H1 (cell line): ENCODE results near the gene PI4KA. TPM values are rescaled to one million over a fixed set of nuclear protein-coding genes. Genes with fewer than 3 reads are reported as not detected.

ENCODE experiments used
- CTCF ChIA-PET: fragments of 300-600 bp; sonication (Branson Sonifier 250); formaldehyde crosslinking; loops from one replicate; lab custom pipeline; 2021; ENCODE audit not compliant: partially characterized antibody; lab: Charles Lee
- POLR2A ChIA-PET: fragments of 300-600 bp; sonication (Branson Sonifier 250); formaldehyde crosslinking; loops from one replicate; lab custom pipeline; 2021; ENCODE audit warnings: inconsistent platforms; ENCODE audit not compliant: partially characterized antibody; lab: Charles Lee
- DNase-seq, 2 experiments: peaks; one replicate each; pipeline versions ENCODE4 v3.0.0 to v3.0.0-alpha.2; 2010 to 2022; ENCODE audit warnings: low spot score in 2 of 2, low read depth in 1 of 2, mixed read lengths in 1 of 2
- FAIRE-seq: peaks from 2 replicates; lab custom pipeline; 2011; peaks lifted over from hg19 to GRCh38; lab: Jason Lieb, UNC
- H2AFZ ChIP-seq: 2 replicates; pipeline ENCODE4 v1.8.1; 2012; ENCODE audit warnings: low read length, inconsistent platforms
- H2AK5ac ChIP-seq: 2 replicates; pipeline ENCODE4 v1.6.1; 2013; ENCODE audit warnings: low read depth, low read length
- H2BK120ac ChIP-seq: replicated peaks from 2 replicates; pipeline ENCODE3; 2013; ENCODE audit warnings: low read depth, low read length, inconsistent platforms
- H2BK12ac ChIP-seq: 2 replicates; pipeline ENCODE4 v1.6.1; 2013; ENCODE audit warnings: low read depth, low read length
- H2BK15ac ChIP-seq: 2 replicates; pipeline ENCODE4 v1.6.1; 2013; ENCODE audit warnings: low read length
- H2BK20ac ChIP-seq: 2 replicates; pipeline ENCODE4 v1.6.1; 2013; ENCODE audit warnings: low read length
- H2BK5ac ChIP-seq: 2 replicates; pipeline ENCODE4 v1.6.1; 2013; ENCODE audit warnings: low read depth, low read length
- H3K14ac ChIP-seq: 2 replicates; pipeline ENCODE4 v1.6.1; 2013; ENCODE audit warnings: inconsistent platforms; ENCODE audit not compliant: insufficient read length
- H3K18ac ChIP-seq: 2 replicates; pipeline ENCODE4 v1.6.1; 2013; ENCODE audit warnings: low read length; ENCODE audit errors: extremely low read depth
- H3K23ac ChIP-seq: 2 replicates; pipeline ENCODE4 v1.6.1; 2013; ENCODE audit warnings: inconsistent platforms; ENCODE audit not compliant: insufficient read length
- H3K23me2 ChIP-seq: 2 replicates; pipeline ENCODE4 v1.6.1; 2013; ENCODE audit warnings: low read depth, low read length
- H3K27ac ChIP-seq: 2 replicates; pipeline ENCODE4 v1.6.1; 2011; ENCODE audit warnings: low read depth, low read length, inconsistent platforms
- H3K27me3 ChIP-seq, 4 experiments: replicated peaks in 1 of 4; 1 replicate in 1 of 4; 2 replicates in 3 of 4; pipeline versions ENCODE4 v1.6.1 to v1.8.1; 2011 to 2013; ENCODE audit warnings: low read length in 3 of 4, mild to moderate bottlenecking in 3 of 4, inconsistent platforms in 2 of 4, mixed read lengths in 2 of 4, moderate library complexity in 1 of 4; ENCODE audit not compliant: control insufficient read depth in 3 of 4, insufficient read depth in 3 of 4; ENCODE audit errors: extremely low read depth in 1 of 4
- H3K36me3 ChIP-seq, 4 experiments: 2 replicates each; pipeline versions ENCODE4 v1.6.1 to v1.8.1; 2011 to 2013; ENCODE audit warnings: mild to moderate bottlenecking in 4 of 4, low read length in 3 of 4, moderate library complexity in 2 of 4, control low read depth in 1 of 4, inconsistent platforms in 1 of 4; ENCODE audit not compliant: insufficient read depth in 4 of 4, control insufficient read depth in 2 of 4
- H3K4ac ChIP-seq: replicated peaks from 2 replicates; pipeline ENCODE3; 2013; ENCODE audit warnings: low read length, low read depth, mixed read lengths, inconsistent platforms; ENCODE audit not compliant: insufficient read length
- H3K4me1 ChIP-seq, 4 experiments: replicated peaks in 1 of 4; 1 replicate in 1 of 4; 2 replicates in 3 of 4; pipeline versions ENCODE4 v1.6.1 to v1.8.1; 2011 to 2013; ENCODE audit warnings: low read length in 3 of 4, inconsistent platforms in 2 of 4, mixed read lengths in 1 of 4; ENCODE audit not compliant: insufficient read depth in 4 of 4, control insufficient read depth in 3 of 4
- H3K4me2 ChIP-seq, 2 experiments: 2 replicates each; pipeline versions ENCODE4 v1.6.1 to v1.8.1; 2011 to 2013; ENCODE audit warnings: low read depth in 2 of 2, low read length in 2 of 2, control low read depth in 1 of 2, inconsistent platforms in 1 of 2, mild to moderate bottlenecking in 1 of 2; ENCODE audit not compliant: insufficient read depth in 1 of 2
- H3K4me3 ChIP-seq, 4 experiments: fragments of 200-600, 300-600 bp in 1 of 4; sonication (generic), shearing (Covaris generic), sonication (Bioruptor Twin) in 1 of 4; 2 replicates each; pipeline versions ENCODE4 v1.5.1 to v1.8.1; 2011 to 2016; ENCODE audit warnings: low read length in 4 of 4, low read depth in 3 of 4, control low read depth in 2 of 4, inconsistent platforms in 2 of 4, mild to moderate bottlenecking in 2 of 4, mixed read lengths in 1 of 4, moderate library complexity in 1 of 4; ENCODE audit not compliant: insufficient read depth in 2 of 4; ENCODE audit errors: extremely low read depth in 1 of 4
- H3K56ac ChIP-seq: replicated peaks from 2 replicates; pipeline ENCODE3; 2013; ENCODE audit warnings: low read depth, mild to moderate bottlenecking, mixed read lengths, low read length, inconsistent platforms; ENCODE audit not compliant: insufficient read length
- H3K79me1 ChIP-seq: 2 replicates; pipeline ENCODE4 v1.6.1; 2013; ENCODE audit warnings: low read depth, low read length, control low read depth
- H3K79me2 ChIP-seq, 2 experiments: 2 replicates each; pipeline versions ENCODE4 v1.6.1 to v1.8.1; 2012 to 2013; ENCODE audit warnings: low read length in 2 of 2, mild to moderate bottlenecking in 2 of 2, inconsistent platforms in 1 of 2; ENCODE audit not compliant: insufficient read depth in 2 of 2, control insufficient read depth in 1 of 2
- H3K9ac ChIP-seq, 4 experiments: replicated peaks in 1 of 4; 1 replicate in 1 of 4; 2 replicates in 3 of 4; pipeline versions ENCODE4 v1.6.1 to v1.8.1; 2011 to 2013; ENCODE audit warnings: low read depth in 3 of 4, low read length in 3 of 4, control low read depth in 2 of 4, mild to moderate bottlenecking in 2 of 4, moderate library complexity in 2 of 4, inconsistent platforms in 1 of 4; ENCODE audit errors: extremely low read depth in 1 of 4
- H3K9me3 ChIP-seq, 2 experiments: 2 replicates each; pipeline versions ENCODE4 v1.6.1 to v1.8.1; 2012 to 2013; ENCODE audit warnings: mild to moderate bottlenecking in 2 of 2, moderate library complexity in 2 of 2, control low read depth in 1 of 2, inconsistent platforms in 1 of 2, low read depth in 1 of 2, low read length in 1 of 2, mixed read lengths in 1 of 2; ENCODE audit not compliant: insufficient read depth in 2 of 2
- H4K20me1 ChIP-seq, 2 experiments: replicated peaks in 1 of 2; 2 replicates each; pipeline versions ENCODE3 to v1.8.1; 2011 to 2013; ENCODE audit warnings: inconsistent platforms in 2 of 2, low read length in 2 of 2, mild to moderate bottlenecking in 1 of 2; ENCODE audit not compliant: insufficient read depth in 2 of 2, control insufficient read depth in 1 of 2
- H4K5ac ChIP-seq: 2 replicates; pipeline ENCODE4 v1.6.1; 2013; ENCODE audit warnings: low read length, low read depth, mixed read lengths, inconsistent platforms; ENCODE audit not compliant: insufficient read length
- H4K8ac ChIP-seq: 2 replicates; pipeline ENCODE4 v1.8.0; 2013; ENCODE audit warnings: mild to moderate bottlenecking, moderate library complexity, low read length, inconsistent platforms; ENCODE audit not compliant: insufficient read depth; ENCODE audit errors: extremely low read depth
- H4K91ac ChIP-seq: replicated peaks from 2 replicates; pipeline ENCODE3; 2013; ENCODE audit warnings: low read length, mixed read lengths, inconsistent platforms; ENCODE audit not compliant: insufficient read length
- SIX5 ChIP-seq: IDR thresholded peaks from 2 replicates; pipeline ENCODE4 v1.6.1; 2011; ENCODE audit warnings: mild to moderate bottlenecking, low read depth, low read length
- YY1 ChIP-seq: IDR thresholded peaks from 2 replicates; pipeline ENCODE4 v1.6.1; 2011; ENCODE audit warnings: low read depth, mild to moderate bottlenecking, low read length
- WGBS, 2 experiments: shearing (Covaris generic) in 1 of 2; methylation state at CpG; one replicate each; pipeline versions ENCODE4 v1.1.6 to v1.1.7; 2013 to 2015; ENCODE audit warnings: low lambda C conversion rate in 2 of 2, mixed read lengths in 2 of 2, inconsistent platforms in 1 of 2, low coverage in 1 of 2, missing lambda C conversion rate in 1 of 2; ENCODE audit not compliant: insufficient replicate concordance in 2 of 2, insufficient coverage in 1 of 2, insufficient read length in 1 of 2; ENCODE audit errors: extremely low coverage in 1 of 2, missing lambda C conversion rate in 1 of 2; 5-methylcytosine and 5-hydroxymethylcytosine counted together
- polyA plus RNA-seq, 7 experiments: library from polyadenylated mRNA; depleted of rRNA in 3 of 7; stranded (reverse) in 5 of 7; unstranded in 2 of 7; fragments of >200 nt in 5 of 7; fragments of 200-250 nt in 2 of 7; gene quantifications; 1 replicate in 5 of 7; 2 replicates in 1 of 7; 4 replicates in 1 of 7; pipeline versions ENCODE4 v1.2.1 to v1.2.3, GENCODE V29; 2011 to 2013; ENCODE audit warnings: missing spikeins in 2 of 7, mixed read lengths in 2 of 7
- total RNA-seq: library from RNA; stranded (reverse); fragmentation: NEBNext Ultra II Directional; extraction: Animal tissue kit (Norgen Biotek cat#: 25700); gene quantifications from 2 replicates; pipeline ENCODE4 v1.2.1, GENCODE V29; 2021

PI4KA gene
- total and polyA plus RNA-seq, 2 of the 8 experiments (the other 6 are each of a cell fraction or from before 2014, with no cell fraction given): 22.5 to 37.7 TPM

- POLR2A ChIA-PET: no interaction called here
- no peak overlapping the region for H3K4me3 ChIP-seq
- TF ChIP-seq SIX5 (no peak), YY1 (no peak)
Measured at GRCh38 chr22:20811171-20811570, 47.4 kb downstream of the PI4KA start.

More at GRCh38 chr22:20811171-20811570, 47.4 kb downstream of the PI4KA start:
- H3K79me2 ChIP-seq: no peaks in the 10 kb centered on the region
- no peak overlapping the region for H4K5ac ChIP-seq
- WGBS, 2 experiments: 89% methylated on average over 1 of the region's 1 CpG; no CpG with 5 or more reads in 1 of the 2 experiments
- no peak overlapping the region for H2AFZ ChIP-seq
- no peak overlapping the region for H2AK5ac ChIP-seq
- H4K8ac ChIP-seq: no peak overlapping the region
- no peak overlapping the region for H4K91ac ChIP-seq
- H2BK5ac ChIP-seq: no peak overlapping the region
- H2BK20ac ChIP-seq: no peak overlapping the region
- no peaks in the 10 kb centered on the region for H3K23me2 ChIP-seq
- H2BK120ac ChIP-seq: no peak overlapping the region
- H3K14ac ChIP-seq: no peak overlapping the region
- no peak overlapping the region for H3K56ac ChIP-seq
- H3K9ac ChIP-seq: no peak overlapping the region
- no peaks in the 10 kb centered on the region for H4K20me1 ChIP-seq
- no peak overlapping the region for H3K18ac ChIP-seq
- no peaks in the 10 kb centered on the region for H3K9me3 ChIP-seq
- no peak overlapping the region for H3K4ac ChIP-seq
- FAIRE-seq (no peak), DNase-seq (no peak)
- CTCF ChIA-PET: no interaction called here
- no peak overlapping the region for H2BK12ac ChIP-seq
- no peak overlapping the region for H3K4me2 ChIP-seq
- no peak overlapping the region for H3K27ac ChIP-seq
- H3K4me1 ChIP-seq: no peaks in the 10 kb centered on the region
- H3K36me3 ChIP-seq: peaks cover 0 to 9% (median 4%) of the 10 kb centered on the region in 4 experiments; a peak in 1 of 8 replicates
- no peak overlapping the region for H2BK15ac ChIP-seq
- no peaks in the 10 kb centered on the region for H3K79me1 ChIP-seq
- no peak overlapping the region for H3K23ac ChIP-seq
- no peaks in the 10 kb centered on the region for H3K27me3 ChIP-seq
